ENCODE measurements around the gene ZSCAN26. TPM values are rescaled to one million over a fixed set of nuclear protein-coding genes. Genes with fewer than 3 reads are reported as not detected.

ZSCAN26 gene
- total RNA-seq, 1 donor from 2014 or later: 18.6 TPM

DNA sequence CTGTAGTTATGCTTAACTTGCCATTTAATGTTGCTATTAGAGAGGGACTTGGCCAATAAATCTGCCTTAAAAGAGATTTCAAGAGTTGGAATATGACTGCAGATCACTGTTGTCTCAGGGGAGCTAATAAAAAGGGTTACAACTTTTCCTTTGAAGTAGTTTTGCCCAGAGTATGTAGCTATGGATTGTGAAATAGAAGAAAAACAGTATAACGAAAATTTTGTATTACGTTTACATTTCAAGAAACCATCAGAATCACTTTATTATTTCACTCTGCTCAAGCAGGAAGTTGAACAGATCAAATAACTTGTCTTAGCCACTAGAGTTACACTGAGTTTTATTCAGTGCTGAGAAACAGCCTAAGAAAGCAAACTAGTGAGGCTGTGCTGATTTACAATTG is 3.0 kb upstream of the ZSCAN26 start:
- no peak for DNase-seq (ENCODE audit: low read depth)
- Histone ChIP-seq H3K36me3 (ENCODE audit: control insufficient read depth, insufficient read depth, low read length) (no peaks in the 10 kb centered on the region), H3K27me3 (ENCODE audit: control insufficient read depth, insufficient read depth, low read length) (no peaks in the 10 kb centered on the region), H3K4me3 (ENCODE audit: low read depth, low read length) (no peak overlapping the region)
- TF ChIP-seq, protein P1, sequence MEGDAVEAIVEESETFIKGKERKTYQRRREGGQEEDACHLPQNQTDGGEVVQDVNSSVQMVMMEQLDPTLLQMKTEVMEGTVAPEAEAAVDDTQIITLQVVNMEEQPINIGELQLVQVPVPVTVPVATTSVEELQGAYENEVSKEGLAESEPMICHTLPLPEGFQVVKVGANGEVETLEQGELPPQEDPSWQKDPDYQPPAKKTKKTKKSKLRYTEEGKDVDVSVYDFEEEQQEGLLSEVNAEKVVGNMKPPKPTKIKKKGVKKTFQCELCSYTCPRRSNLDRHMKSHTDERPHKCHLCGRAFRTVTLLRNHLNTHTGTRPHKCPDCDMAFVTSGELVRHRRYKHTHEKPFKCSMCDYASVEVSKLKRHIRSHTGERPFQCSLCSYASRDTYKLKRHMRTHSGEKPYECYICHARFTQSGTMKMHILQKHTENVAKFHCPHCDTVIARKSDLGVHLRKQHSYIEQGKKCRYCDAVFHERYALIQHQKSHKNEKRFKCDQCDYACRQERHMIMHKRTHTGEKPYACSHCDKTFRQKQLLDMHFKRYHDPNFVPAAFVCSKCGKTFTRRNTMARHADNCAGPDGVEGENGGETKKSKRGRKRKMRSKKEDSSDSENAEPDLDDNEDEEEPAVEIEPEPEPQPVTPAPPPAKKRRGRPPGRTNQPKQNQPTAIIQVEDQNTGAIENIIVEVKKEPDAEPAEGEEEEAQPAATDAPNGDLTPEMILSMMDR (IDR thresholded peaks at IDR 0.05; ENCODE audit: insufficient read depth, low read length, poor library complexity, severe bottlenecking): no peak

DNA sequence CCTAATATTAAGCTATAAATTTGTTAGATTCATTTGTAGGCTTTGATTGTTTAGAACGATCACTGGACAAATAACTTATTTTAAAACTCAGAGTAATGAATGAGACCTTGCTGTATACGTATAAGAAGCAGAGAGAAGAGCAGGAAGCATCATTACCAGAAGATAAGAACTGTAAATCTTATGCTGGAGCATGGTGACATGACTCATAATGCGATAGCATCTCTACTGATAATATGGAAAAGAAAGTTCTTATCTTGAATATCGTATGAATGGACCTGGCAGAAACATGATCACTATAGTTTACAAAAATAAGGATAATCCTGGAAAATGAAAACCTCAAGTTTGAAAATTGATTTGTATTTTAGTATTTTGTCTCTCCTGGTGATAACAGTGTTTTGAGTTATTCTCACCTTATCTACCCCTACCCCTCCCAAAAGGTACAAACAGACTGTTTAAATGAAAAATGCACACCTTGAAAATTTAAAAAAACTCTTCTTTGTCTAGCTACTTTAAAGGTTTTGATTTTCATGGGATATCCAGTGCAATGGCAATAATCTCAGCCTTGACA is 2.0 kb upstream of the ZSCAN26 start:
- no peaks in the 10 kb centered on the region for H3K27me3 ChIP-seq (ENCODE audit: control insufficient read depth, insufficient read depth, low read length)
- no peak for DNase-seq (ENCODE audit: low read depth)
- no peak overlapping the region for H3K4me3 ChIP-seq (ENCODE audit: low read depth, low read length)
- no peaks in the 10 kb centered on the region for H3K36me3 ChIP-seq (ENCODE audit: control insufficient read depth, insufficient read depth, low read length)
- TF ChIP-seq, protein P1 (IDR thresholded peaks at IDR 0.05; ENCODE audit: insufficient read depth, low read length, poor library complexity, severe bottlenecking): no peak

DNA sequence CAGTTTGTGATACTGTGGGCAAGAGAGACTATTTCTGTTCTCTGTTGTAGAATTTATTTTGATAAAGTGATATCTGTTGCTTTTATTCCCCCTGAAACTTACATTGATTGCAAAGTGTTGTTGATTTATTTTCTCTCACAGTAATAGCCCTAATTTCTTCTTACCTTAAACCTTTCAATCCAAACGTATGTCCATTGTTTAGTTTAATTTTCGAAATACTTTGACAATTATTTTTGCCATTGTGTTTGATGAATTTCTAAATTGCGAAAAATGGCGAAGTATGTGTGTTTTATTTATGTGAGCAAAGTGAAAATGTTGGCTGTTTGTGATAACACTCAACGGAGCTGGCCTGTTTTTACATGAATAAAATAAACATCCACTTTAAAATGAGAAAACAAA is 381 bp upstream of the ZSCAN26 start:
- Histone ChIP-seq H3K36me3 (ENCODE audit: control insufficient read depth, insufficient read depth, low read length) (no peaks in the 10 kb centered on the region), H3K27me3 (ENCODE audit: control insufficient read depth, insufficient read depth, low read length) (no peaks in the 10 kb centered on the region), H3K4me3 (ENCODE audit: low read depth, low read length) (peak overlapping the region; percentile 71)
- TF ChIP-seq, protein P1 (IDR thresholded peaks at IDR 0.05; ENCODE audit: insufficient read depth, low read length, poor library complexity, severe bottlenecking): no peak
- no peak for DNase-seq (ENCODE audit: low read depth)

DNA sequence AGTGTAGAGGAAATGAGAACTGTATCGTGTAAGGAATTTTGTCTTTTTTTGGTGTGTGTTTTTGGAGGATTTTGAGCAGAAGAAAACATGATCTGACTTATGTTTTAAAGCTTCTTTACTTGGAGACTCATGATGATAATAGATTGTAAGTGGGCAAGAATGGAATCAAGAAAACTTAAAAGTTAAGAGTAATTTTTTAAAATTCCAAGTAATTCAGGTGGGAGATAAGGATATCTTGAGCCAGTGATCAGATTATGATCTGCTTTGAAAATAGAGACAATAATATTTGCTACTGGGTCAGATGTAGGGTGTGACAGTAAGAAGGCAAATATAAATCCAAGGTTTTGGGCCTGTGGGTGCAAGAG is 734 bp downstream of the ZSCAN26 start:
- no peaks in the 10 kb centered on the region for H3K36me3 ChIP-seq (ENCODE audit: control insufficient read depth, insufficient read depth, low read length)
- TF ChIP-seq, protein P1 (IDR thresholded peaks at IDR 0.05; ENCODE audit: insufficient read depth, low read length, poor library complexity, severe bottlenecking): no peak
- peak overlapping the region; percentile 71 for H3K4me3 ChIP-seq (ENCODE audit: low read depth, low read length)
- DNase-seq (ENCODE audit: low read depth): no peak
- no peaks in the 10 kb centered on the region for H3K27me3 ChIP-seq (ENCODE audit: control insufficient read depth, insufficient read depth, low read length)

DNA sequence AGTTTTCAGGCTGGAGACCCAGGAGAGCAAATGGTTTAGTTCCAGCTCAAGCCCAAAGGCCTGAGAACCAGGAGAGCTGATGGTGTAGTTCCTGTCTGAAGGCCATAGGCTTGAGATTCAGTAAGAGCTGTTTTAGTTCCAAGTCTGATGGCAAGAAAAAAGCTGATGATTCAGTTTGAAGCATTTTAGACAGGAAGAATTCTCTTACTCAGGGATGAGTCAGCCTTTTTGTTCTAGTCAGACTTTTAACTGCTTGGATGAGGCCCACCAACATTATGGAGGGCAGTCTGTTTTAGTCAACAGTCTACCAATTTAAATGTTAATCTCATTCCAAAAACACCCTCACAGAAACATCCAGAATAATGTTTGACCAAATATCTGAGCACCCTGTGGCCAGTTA is 2.5 kb downstream of the ZSCAN26 start:
- H3K4me3 ChIP-seq (ENCODE audit: low read depth, low read length): no peak overlapping the region
- DNase-seq (ENCODE audit: low read depth): peak; percentile 79
- no peaks in the 10 kb centered on the region for H3K27me3 ChIP-seq (ENCODE audit: control insufficient read depth, insufficient read depth, low read length)
- TF ChIP-seq, protein P1 (IDR thresholded peaks at IDR 0.05; ENCODE audit: insufficient read depth, low read length, poor library complexity, severe bottlenecking): no peak
- H3K36me3 ChIP-seq (ENCODE audit: control insufficient read depth, insufficient read depth, low read length): no peaks in the 10 kb centered on the region

DNA sequence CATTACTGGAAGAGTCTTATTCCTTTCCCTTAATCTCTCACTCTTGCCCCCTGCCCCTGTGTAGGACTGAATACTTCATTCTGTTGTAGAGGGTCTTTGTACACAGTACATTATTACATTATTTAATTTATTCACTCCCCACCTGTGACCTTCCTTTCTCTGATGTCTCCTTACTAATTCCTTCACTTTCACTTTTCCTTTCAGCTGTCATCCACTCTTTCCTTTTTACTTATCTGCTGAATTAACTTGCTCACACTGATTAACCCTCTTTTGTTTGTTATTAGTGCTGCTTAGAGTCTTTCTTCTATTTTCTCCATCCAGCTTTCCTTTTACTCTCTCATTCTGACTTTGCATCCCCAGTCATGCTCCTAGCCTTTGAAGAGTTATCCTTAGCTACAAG is 7.9 kb downstream of the ZSCAN26 start:
- Histone ChIP-seq H3K27me3 (ENCODE audit: control insufficient read depth, insufficient read depth, low read length) (no peaks in the 10 kb centered on the region), H3K4me3 (ENCODE audit: low read depth, low read length) (no peak overlapping the region), H3K36me3 (ENCODE audit: control insufficient read depth, insufficient read depth, low read length) (no peaks in the 10 kb centered on the region)
- no peak for DNase-seq (ENCODE audit: low read depth)
- TF ChIP-seq, protein P1 (IDR thresholded peaks at IDR 0.05; ENCODE audit: insufficient read depth, low read length, poor library complexity, severe bottlenecking): no peak
